GM12878 (cell line): Measurements from ENCODE around the gene ETF1. TPM values are rescaled to one million over a fixed set of nuclear protein-coding genes. Genes with fewer than 3 reads are reported as not detected.
A peak's percentile ranks its signal among the peaks of the same experiment; 100 is the strongest.

Experiments
- CBX3 ChIP-seq: fragments of 200-600 bp; sonication (generic); IDR thresholded peaks from 2 replicates; pipeline ENCODE4 v1.6.1; 2016; ENCODE audit warnings: low read depth, borderline replicate concordance
- CHD4 ChIP-seq: fragments of 200-600 bp; sonication (generic); IDR thresholded peaks from 2 replicates; pipeline ENCODE4 v1.6.1; 2016; ENCODE audit warnings: mild to moderate bottlenecking
- HDGF ChIP-seq: fragments of 450-650 bp; IDR thresholded peaks from 2 replicates; pipeline ENCODE4 v1.6.1; 2016; ENCODE audit warnings: antibody characterized with exemption
- SPI1 ChIP-seq: IDR thresholded peaks from 2 replicates; pipeline ENCODE4 v1.6.1; 2011; ENCODE audit warnings: low read depth, mild to moderate bottlenecking, low read length, moderate library complexity, borderline replicate concordance; ENCODE audit not compliant: insufficient read depth
- TCF12 ChIP-seq: IDR thresholded peaks from 2 replicates; pipeline ENCODE4 v1.6.1; 2011; ENCODE audit warnings: low read depth, mild to moderate bottlenecking, low read length
- WRNIP1 ChIP-seq: IDR thresholded peaks from 2 replicates; pipeline ENCODE4 v1.6.1; 2011; ENCODE audit warnings: low read depth, low read length, improper control_type of control experiment, borderline replicate concordance
- YBX1 ChIP-seq: fragments of 450-650 bp; IDR thresholded peaks from 2 replicates; pipeline ENCODE4 v1.6.1; 2016; ENCODE audit warnings: antibody characterized with exemption
- polyA plus RNA-seq, 11 experiments: library from polyadenylated mRNA; depleted of rRNA in 4 of 11; unstranded in 6 of 11; stranded (reverse) in 5 of 11; fragments of >200 nt; fragmentation: Nextera tagmentation in 4 of 11; fragmentation: Illumina TruSeq in 1 of 11; extraction: Ambion mirVana in 4 of 11; extraction: Trizol in 1 of 11; gene quantifications; 1 replicate in 1 of 11; 2 replicates in 10 of 11; pipeline versions ENCODE4 v1.2.1 to v1.2.3, GENCODE V29; 2011 to 2016; ENCODE audit warnings: inconsistent platforms in 2 of 11, missing spikeins in 2 of 11, low read depth in 1 of 11
- total RNA-seq, 4 experiments: library from RNA; depleted of rRNA in 3 of 4; stranded (reverse); fragments of >200 nt in 3 of 4; fragmentation: Illumina TruSeq in 1 of 4; extraction: Trizol in 1 of 4; gene quantifications; 2 replicates each; pipeline versions ENCODE4 v1.2.1 to v1.2.3, GENCODE V29; 2013 to 2021
- TF ChIP-seq, protein P1 (sequence below): IDR thresholded peaks from 2 replicates; pipeline ENCODE4 v1.6.1; 2012; ENCODE audit warnings: mild to moderate bottlenecking, low read depth, low read length
- TF ChIP-seq, protein P2 (sequence below): fragments of 450-650 bp; IDR thresholded peaks from 2 replicates; pipeline ENCODE4 v1.6.1; 2018; ENCODE audit warnings: mild to moderate bottlenecking, low read depth, moderate library complexity; ENCODE audit not compliant: partially characterized antibody
- TF ChIP-seq, protein P3 (sequence below): fragments of 450-650 bp; conservative IDR thresholded peaks from 2 replicates; pipeline ENCODE4 v1.6.1; 2017; ENCODE audit warnings: mild to moderate bottlenecking, moderate library complexity
- TF ChIP-seq, protein P4 (sequence below): fragments of 450-650 bp; IDR thresholded peaks from 2 replicates; pipeline ENCODE4 v1.6.1; 2018; ENCODE audit warnings: borderline replicate concordance, mild to moderate bottlenecking; ENCODE audit not compliant: partially characterized antibody
- TF ChIP-seq, protein P5 (sequence below): fragments of 150-350 bp; IDR thresholded peaks from 2 replicates; pipeline ENCODE4 v1.6.1; 2014; ENCODE audit warnings: mild to moderate bottlenecking, low read depth, low read length

Gene ETF1
- total and polyA plus RNA-seq, 10 of the 15 experiments (the other 5 are each of a cell fraction or from before 2014, with no cell fraction given) = 29.8 to 145 (median 108) TPM

- TF ChIP-seq, protein P1, sequence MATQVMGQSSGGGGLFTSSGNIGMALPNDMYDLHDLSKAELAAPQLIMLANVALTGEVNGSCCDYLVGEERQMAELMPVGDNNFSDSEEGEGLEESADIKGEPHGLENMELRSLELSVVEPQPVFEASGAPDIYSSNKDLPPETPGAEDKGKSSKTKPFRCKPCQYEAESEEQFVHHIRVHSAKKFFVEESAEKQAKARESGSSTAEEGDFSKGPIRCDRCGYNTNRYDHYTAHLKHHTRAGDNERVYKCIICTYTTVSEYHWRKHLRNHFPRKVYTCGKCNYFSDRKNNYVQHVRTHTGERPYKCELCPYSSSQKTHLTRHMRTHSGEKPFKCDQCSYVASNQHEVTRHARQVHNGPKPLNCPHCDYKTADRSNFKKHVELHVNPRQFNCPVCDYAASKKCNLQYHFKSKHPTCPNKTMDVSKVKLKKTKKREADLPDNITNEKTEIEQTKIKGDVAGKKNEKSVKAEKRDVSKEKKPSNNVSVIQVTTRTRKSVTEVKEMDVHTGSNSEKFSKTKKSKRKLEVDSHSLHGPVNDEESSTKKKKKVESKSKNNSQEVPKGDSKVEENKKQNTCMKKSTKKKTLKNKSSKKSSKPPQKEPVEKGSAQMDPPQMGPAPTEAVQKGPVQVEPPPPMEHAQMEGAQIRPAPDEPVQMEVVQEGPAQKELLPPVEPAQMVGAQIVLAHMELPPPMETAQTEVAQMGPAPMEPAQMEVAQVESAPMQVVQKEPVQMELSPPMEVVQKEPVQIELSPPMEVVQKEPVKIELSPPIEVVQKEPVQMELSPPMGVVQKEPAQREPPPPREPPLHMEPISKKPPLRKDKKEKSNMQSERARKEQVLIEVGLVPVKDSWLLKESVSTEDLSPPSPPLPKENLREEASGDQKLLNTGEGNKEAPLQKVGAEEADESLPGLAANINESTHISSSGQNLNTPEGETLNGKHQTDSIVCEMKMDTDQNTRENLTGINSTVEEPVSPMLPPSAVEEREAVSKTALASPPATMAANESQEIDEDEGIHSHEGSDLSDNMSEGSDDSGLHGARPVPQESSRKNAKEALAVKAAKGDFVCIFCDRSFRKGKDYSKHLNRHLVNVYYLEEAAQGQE = no peak
- peak; percentile 84; the same call in 1 of the 2 replicates for TF ChIP-seq HDGF
- TF ChIP-seq, protein P2, sequence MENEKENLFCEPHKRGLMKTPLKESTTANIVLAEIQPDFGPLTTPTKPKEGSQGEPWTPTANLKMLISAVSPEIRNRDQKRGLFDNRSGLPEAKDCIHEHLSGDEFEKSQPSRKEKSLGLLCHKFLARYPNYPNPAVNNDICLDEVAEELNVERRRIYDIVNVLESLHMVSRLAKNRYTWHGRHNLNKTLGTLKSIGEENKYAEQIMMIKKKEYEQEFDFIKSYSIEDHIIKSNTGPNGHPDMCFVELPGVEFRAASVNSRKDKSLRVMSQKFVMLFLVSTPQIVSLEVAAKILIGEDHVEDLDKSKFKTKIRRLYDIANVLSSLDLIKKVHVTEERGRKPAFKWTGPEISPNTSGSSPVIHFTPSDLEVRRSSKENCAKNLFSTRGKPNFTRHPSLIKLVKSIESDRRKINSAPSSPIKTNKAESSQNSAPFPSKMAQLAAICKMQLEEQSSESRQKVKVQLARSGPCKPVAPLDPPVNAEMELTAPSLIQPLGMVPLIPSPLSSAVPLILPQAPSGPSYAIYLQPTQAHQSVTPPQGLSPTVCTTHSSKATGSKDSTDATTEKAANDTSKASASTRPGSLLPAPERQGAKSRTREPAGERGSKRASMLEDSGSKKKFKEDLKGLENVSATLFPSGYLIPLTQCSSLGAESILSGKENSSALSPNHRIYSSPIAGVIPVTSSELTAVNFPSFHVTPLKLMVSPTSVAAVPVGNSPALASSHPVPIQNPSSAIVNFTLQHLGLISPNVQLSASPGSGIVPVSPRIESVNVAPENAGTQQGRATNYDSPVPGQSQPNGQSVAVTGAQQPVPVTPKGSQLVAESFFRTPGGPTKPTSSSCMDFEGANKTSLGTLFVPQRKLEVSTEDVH = peak; percentile 73
- TF ChIP-seq CHD4 = no peak
- TF ChIP-seq, protein P3, sequence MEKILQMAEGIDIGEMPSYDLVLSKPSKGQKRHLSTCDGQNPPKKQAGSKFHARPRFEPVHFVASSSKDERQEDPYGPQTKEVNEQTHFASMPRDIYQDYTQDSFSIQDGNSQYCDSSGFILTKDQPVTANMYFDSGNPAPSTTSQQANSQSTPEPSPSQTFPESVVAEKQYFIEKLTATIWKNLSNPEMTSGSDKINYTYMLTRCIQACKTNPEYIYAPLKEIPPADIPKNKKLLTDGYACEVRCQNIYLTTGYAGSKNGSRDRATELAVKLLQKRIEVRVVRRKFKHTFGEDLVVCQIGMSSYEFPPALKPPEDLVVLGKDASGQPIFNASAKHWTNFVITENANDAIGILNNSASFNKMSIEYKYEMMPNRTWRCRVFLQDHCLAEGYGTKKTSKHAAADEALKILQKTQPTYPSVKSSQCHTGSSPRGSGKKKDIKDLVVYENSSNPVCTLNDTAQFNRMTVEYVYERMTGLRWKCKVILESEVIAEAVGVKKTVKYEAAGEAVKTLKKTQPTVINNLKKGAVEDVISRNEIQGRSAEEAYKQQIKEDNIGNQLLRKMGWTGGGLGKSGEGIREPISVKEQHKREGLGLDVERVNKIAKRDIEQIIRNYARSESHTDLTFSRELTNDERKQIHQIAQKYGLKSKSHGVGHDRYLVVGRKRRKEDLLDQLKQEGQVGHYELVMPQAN = peak; percentile 98
- TF ChIP-seq TCF12 = peak; percentile 50; the same call in 1 of the 2 replicates
- TF ChIP-seq, protein P4, sequence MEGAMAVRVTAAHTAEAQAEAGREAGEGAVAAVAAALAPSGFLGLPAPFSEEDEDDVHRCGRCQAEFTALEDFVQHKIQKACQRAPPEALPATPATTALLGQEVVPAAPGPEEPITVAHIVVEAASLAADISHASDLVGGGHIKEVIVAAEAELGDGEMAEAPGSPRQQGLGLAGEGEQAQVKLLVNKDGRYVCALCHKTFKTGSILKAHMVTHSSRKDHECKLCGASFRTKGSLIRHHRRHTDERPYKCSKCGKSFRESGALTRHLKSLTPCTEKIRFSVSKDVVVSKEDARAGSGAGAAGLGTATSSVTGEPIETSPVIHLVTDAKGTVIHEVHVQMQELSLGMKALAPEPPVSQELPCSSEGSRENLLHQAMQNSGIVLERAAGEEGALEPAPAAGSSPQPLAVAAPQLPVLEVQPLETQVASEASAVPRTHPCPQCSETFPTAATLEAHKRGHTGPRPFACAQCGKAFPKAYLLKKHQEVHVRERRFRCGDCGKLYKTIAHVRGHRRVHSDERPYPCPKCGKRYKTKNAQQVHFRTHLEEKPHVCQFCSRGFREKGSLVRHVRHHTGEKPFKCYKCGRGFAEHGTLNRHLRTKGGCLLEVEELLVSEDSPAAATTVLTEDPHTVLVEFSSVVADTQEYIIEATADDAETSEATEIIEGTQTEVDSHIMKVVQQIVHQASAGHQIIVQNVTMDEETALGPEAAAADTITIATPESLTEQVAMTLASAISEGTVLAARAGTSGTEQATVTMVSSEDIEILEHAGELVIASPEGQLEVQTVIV = peak; percentile 93
- TF ChIP-seq, protein P5, sequence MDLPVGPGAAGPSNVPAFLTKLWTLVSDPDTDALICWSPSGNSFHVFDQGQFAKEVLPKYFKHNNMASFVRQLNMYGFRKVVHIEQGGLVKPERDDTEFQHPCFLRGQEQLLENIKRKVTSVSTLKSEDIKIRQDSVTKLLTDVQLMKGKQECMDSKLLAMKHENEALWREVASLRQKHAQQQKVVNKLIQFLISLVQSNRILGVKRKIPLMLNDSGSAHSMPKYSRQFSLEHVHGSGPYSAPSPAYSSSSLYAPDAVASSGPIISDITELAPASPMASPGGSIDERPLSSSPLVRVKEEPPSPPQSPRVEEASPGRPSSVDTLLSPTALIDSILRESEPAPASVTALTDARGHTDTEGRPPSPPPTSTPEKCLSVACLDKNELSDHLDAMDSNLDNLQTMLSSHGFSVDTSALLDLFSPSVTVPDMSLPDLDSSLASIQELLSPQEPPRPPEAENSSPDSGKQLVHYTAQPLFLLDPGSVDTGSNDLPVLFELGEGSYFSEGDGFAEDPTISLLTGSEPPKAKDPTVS = 0 out of 2 replicates have a peak, but pooled peaks have one; percentile 56
- TF ChIP-seq YBX1 = no peak
- TF ChIP-seq SPI1 = no peak; the same call in 1 of the 2 replicates
- TF ChIP-seq WRNIP1 = no peak; the same call in 1 of the 2 replicates
- no peak for TF ChIP-seq CBX3
Observed at GRCh38 chr5:138575194-138576015, 32.4 kb upstream of the ETF1 start, which contains the start of gene HSPA9 (continued).
